Tongue (tissue), 2 donors: ENCODE data around the gene PGA3. TPM values are rescaled to one million over a fixed set of nuclear protein-coding genes. Genes with fewer than 3 reads are reported as not detected.
"Not testable (repeated sequence)": the region's sequence is repeated elsewhere in the genome, so short reads cannot be mapped to it uniquely, and the experiment has no call there.

Experiments
- DNase-seq: peaks from one replicate; pipeline ENCODE4 v3.0.0-alpha.2; 2015
- total RNA-seq: library from RNA; depleted of rRNA; stranded (reverse); fragments of >200 nt; gene quantifications from one replicate; pipeline ENCODE4 v1.2.3, GENCODE V29; 2014

The PGA3 gene
- total RNA-seq, 1 donor from 2014 or later = not detected

- DNase-seq = no peak
Measured at GRCh38 chr11:61171907-61172306, 31.4 kb upstream of the PGA3 start.

GRCh38 chr11:61172356-61172755 lies 31.0 kb upstream of the PGA3 start:
- DNase-seq = no peak

- DNase-seq = no peak
Measured at GRCh38 chr11:61172888-61173287, 30.4 kb upstream of the PGA3 start.

GRCh38 chr11:61173456-61173855 lies 29.9 kb upstream of the PGA3 start:
- DNase-seq = no peak

- no peak for DNase-seq
Measured at GRCh38 chr11:61174273-61174672, 29.0 kb upstream of the PGA3 start.

GRCh38 chr11:61174949-61175348 lies 28.4 kb upstream of the PGA3 start:
- DNase-seq = no peak

- DNase-seq = no peak
Measured at GRCh38 chr11:61176446-61176845, 26.9 kb upstream of the PGA3 start.

GRCh38 chr11:61180205-61180604 lies 23.1 kb upstream of the PGA3 start:
- not testable (repeated sequence) for DNase-seq

- no peak for DNase-seq
Measured at GRCh38 chr11:61181489-61181888, 21.8 kb upstream of the PGA3 start.

- no peak for DNase-seq
Measured at GRCh38 chr11:61183645-61184044, 19.7 kb upstream of the PGA3 start.

- no peak for DNase-seq
Measured at GRCh38 chr11:61186504-61186903, 16.8 kb upstream of the PGA3 start.

- DNase-seq = peak; percentile 92
Measured at GRCh38 chr11:61187505-61188130, 15.7 kb upstream of the PGA3 start.

GRCh38 chr11:61189933-61190332 lies 13.4 kb upstream of the PGA3 start:
- no peak for DNase-seq

- peak; percentile 37 for DNase-seq
Measured at GRCh38 chr11:61193596-61193995, 9.7 kb upstream of the PGA3 start.

GRCh38 chr11:61194169-61194671 lies 9.1 kb upstream of the PGA3 start:
- no peak for DNase-seq

GRCh38 chr11:61194981-61195695 lies 8.2 kb upstream of the PGA3 start:
- no peak for DNase-seq

GRCh38 chr11:61195719-61196118 lies 7.6 kb upstream of the PGA3 start:
- DNase-seq = no peak

- no peak for DNase-seq
Measured at GRCh38 chr11:61198361-61198760, 5.0 kb upstream of the PGA3 start.

GRCh38 chr11:61198948-61199523 lies 4.3 kb upstream of the PGA3 start:
- no peak for DNase-seq

- no peak for DNase-seq
Measured at GRCh38 chr11:61201476-61201875, 1.8 kb upstream of the PGA3 start.

GRCh38 chr11:61203873-61204272 lies 558 bp downstream of the PGA3 start:
- DNase-seq = not testable (repeated sequence)

- DNase-seq = not testable (repeated sequence)
Measured at GRCh38 chr11:61204502-61205059, 1.3 kb downstream of the PGA3 start.

GRCh38 chr11:61207636-61208310 lies 4.5 kb downstream of the PGA3 start:
- DNase-seq = not testable (repeated sequence)
